Measurements from ENCODE around the gene GLDN.

The GLDN gene

GRCh38 chr15:51341366-51342226 is at the start of gene GLDN:
Gene GLDN (plus strand): TSS chr15:51341655. CDS start chr15:51341685, 30 bp downstream.
- no peak for DNase-seq

- no peak for DNase-seq
Observed at GRCh38 chr15:51298620-51299019, 42.8 kb upstream of the GLDN start.

GRCh38 chr15:51299187-51300015 is 42.1 kb upstream of the GLDN start:
- DNase-seq, result no peak

GRCh38 chr15:51302480-51302879 is 39.0 kb upstream of the GLDN start:
- DNase-seq, result no peak

GRCh38 chr15:51303462-51303980 is 37.9 kb upstream of the GLDN start:
- DNase-seq, result no peak

- DNase-seq, result no peak
Observed at GRCh38 chr15:51307325-51307724, 34.1 kb upstream of the GLDN start.

- no peak for DNase-seq
Observed at GRCh38 chr15:51307811-51308210, 33.6 kb upstream of the GLDN start.

GRCh38 chr15:51310064-51310463 is 31.4 kb upstream of the GLDN start:
- DNase-seq, result no peak

- DNase-seq, result no peak
Observed at GRCh38 chr15:51311510-51311909, 29.9 kb upstream of the GLDN start.

- no peak for DNase-seq
Observed at GRCh38 chr15:51312166-51313073, 29.0 kb upstream of the GLDN start.

GRCh38 chr15:51313074-51313393 is 28.4 kb upstream of the GLDN start:
- no peak for DNase-seq

GRCh38 chr15:51313644-51314280 is 27.7 kb upstream of the GLDN start:
- no peak for DNase-seq

GRCh38 chr15:51314391-51315337 is 26.8 kb upstream of the GLDN start:
- DNase-seq, result no peak

GRCh38 chr15:51315726-51316125 is 25.7 kb upstream of the GLDN start:
- no peak for DNase-seq

- no peak for DNase-seq
Observed at GRCh38 chr15:51316636-51317035, 24.8 kb upstream of the GLDN start.

GRCh38 chr15:51318382-51319150 is 22.9 kb upstream of the GLDN start:
- DNase-seq, result no peak

- no peak for DNase-seq
Observed at GRCh38 chr15:51319539-51319938, 21.9 kb upstream of the GLDN start.

- no peak for DNase-seq
Observed at GRCh38 chr15:51320843-51321242, 20.6 kb upstream of the GLDN start.

GRCh38 chr15:51321316-51321715 is 20.1 kb upstream of the GLDN start:
- DNase-seq, result no peak

- no peak for DNase-seq
Observed at GRCh38 chr15:51322621-51323296, 18.7 kb upstream of the GLDN start.

Measured in activated T-cell treated with anti-CD3 and anti-CD28 coated beads, Interleukin-2, amount 50 U/mL, for 48 hours (primary cell).